CD4-positive, alpha-beta T cell (primary cell): Measurements from ENCODE around the gene INSL3. TPM values are rescaled to one million over a fixed set of nuclear protein-coding genes. Genes with fewer than 3 reads are reported as not detected.
A peak's percentile ranks its signal among the peaks of the same experiment; 100 is the strongest.

Source experiments
- ATAC-seq: fragments of 200-7000 bp; cut with Tn5 transposase; one replicate; pipeline ENCODE4 v1.10.0; 2022; ENCODE audit warnings: mild to moderate bottlenecking; ENCODE audit not compliant: poor library complexity
- CTCF ChIA-PET: fragments of 350-600 bp; sonication (Branson Sonifier 250); formaldehyde crosslinking; loops from one replicate; lab custom pipeline; 2021; ENCODE audit warnings: antibody characterized with exemption, inconsistent platforms; lab: Charles Lee
- POLR2A ChIA-PET: fragments of 350-600 bp; sonication (Branson Sonifier 250); formaldehyde crosslinking; loops from one replicate; lab custom pipeline; 2021; ENCODE audit warnings: antibody characterized with exemption, inconsistent platforms; lab: Charles Lee
- DNase-seq, 14 experiments: peaks; one replicate each; pipeline ENCODE4 v3.0.0-alpha.2; 2013 to 2020; ENCODE audit warnings: mixed read lengths in 2 of 14
- H3K27ac ChIP-seq, 2 donors: one replicate each; pipeline versions ENCODE4 v1.5.1 to v1.7.0; 2013; ENCODE audit warnings: low read length in 2 of 2, low read depth in 1 of 2, mild to moderate bottlenecking in 1 of 2
- H3K27me3 ChIP-seq, 2 experiments: 1 replicate in 1 of 2; 2 replicates in 1 of 2; pipeline versions ENCODE4 v1.6.1 to v1.7.0; 2013; ENCODE audit warnings: low read length in 2 of 2, control low read depth in 1 of 2, mild to moderate bottlenecking in 1 of 2, moderate library complexity in 1 of 2; ENCODE audit not compliant: insufficient read depth in 2 of 2, control insufficient read depth in 1 of 2
- H3K36me3 ChIP-seq: one replicate; pipeline ENCODE4 v1.6.1; 2013; ENCODE audit warnings: low read length, control low read depth; ENCODE audit not compliant: insufficient read depth
- H3K4me1 ChIP-seq: one replicate; pipeline ENCODE4 v1.6.1; 2013; ENCODE audit warnings: low read length, control low read depth; ENCODE audit not compliant: insufficient read depth
- H3K4me3 ChIP-seq: one replicate; pipeline ENCODE4 v1.5.1; 2013; ENCODE audit warnings: mild to moderate bottlenecking, low read length, moderate library complexity
- H3K9me3 ChIP-seq, 2 experiments: 1 replicate in 1 of 2; 2 replicates in 1 of 2; pipeline versions ENCODE4 v1.6.1 to v1.7.0; 2013; ENCODE audit warnings: low read length in 2 of 2, mild to moderate bottlenecking in 2 of 2, control low read depth in 1 of 2, moderate library complexity in 1 of 2; ENCODE audit not compliant: control insufficient read depth in 1 of 2, insufficient read depth in 1 of 2
- H3K27ac Mint-ChIP-seq: one replicate; pipeline ENCODE4 v1.8.0; 2020; ENCODE audit warnings: mixed read lengths
- H3K27me3 Mint-ChIP-seq: one replicate; pipeline ENCODE4 v1.8.0; 2021; ENCODE audit warnings: mixed read lengths
- H3K36me3 Mint-ChIP-seq: one replicate; pipeline ENCODE4 v1.8.0; 2021; ENCODE audit warnings: low read depth, mixed read lengths
- H3K4me1 Mint-ChIP-seq: one replicate; pipeline ENCODE4 v1.8.0; 2021; ENCODE audit warnings: low read depth, mixed read lengths
- H3K4me3 Mint-ChIP-seq: one replicate; pipeline ENCODE4 v1.8.0; 2020; ENCODE audit warnings: mild to moderate bottlenecking, mixed read lengths
- H3K9me3 Mint-ChIP-seq: one replicate; pipeline ENCODE4 v1.8.0; 2020; ENCODE audit warnings: mixed read lengths
- intact Hi-C, 2 experiments: fragments of 100-400 bp; cut with DNase I in 1 of 2; cut with micrococcal nuclease in 1 of 2; formaldehyde crosslinking; loops; one replicate each; pipeline versions ENCODE4 v1.15.1 to v1.9.0; 2023 to 2025; cut with DNase I, micrococcal nuclease
- total RNA-seq, 174 experiments: library from RNA in 2 of 174; stranded (reverse) in 2 of 174; gene quantifications; one replicate each; pipeline ENCODE4 v1.2.3 and lab custom pipeline; 2021 to 2026
- TF ChIP-seq, protein P1 (sequence below): fragments of 200-600 bp; IDR thresholded peaks from one replicate; pipeline ENCODE4 v1.8.0; 2022; ENCODE audit warnings: antibody characterized with exemption, mild to moderate bottlenecking

INSL3 gene
- total RNA-seq, 2 experiments from 2014 or later: 7.2 to 7.6 TPM

GRCh38 chr19:17861542-17862402, 40.5 kb upstream of the INSL3 start:
- Mint-ChIP-seq H3K4me3 (peak overlapping the region; percentile 100), H3K27ac (peak overlapping the region; percentile 88), H3K27me3 (no peaks in the 10 kb centered on the region), H3K4me1 (peaks cover 30% of the 10 kb centered on the region), H3K9me3 (no peaks in the 10 kb centered on the region), H3K36me3 (peaks cover 57% of the 10 kb centered on the region)
- Histone ChIP-seq H3K27me3 (no peaks in the 10 kb centered on the region), H3K9me3 (no peaks in the 10 kb centered on the region), H3K4me3 (no peak overlapping the region), H3K36me3 (peaks cover 44% of the 10 kb centered on the region), H3K27ac (peak overlapping the region in 1 of 2 donors; percentile 32), H3K4me1 (peaks cover 28% of the 10 kb centered on the region)
- TF ChIP-seq, protein P1, sequence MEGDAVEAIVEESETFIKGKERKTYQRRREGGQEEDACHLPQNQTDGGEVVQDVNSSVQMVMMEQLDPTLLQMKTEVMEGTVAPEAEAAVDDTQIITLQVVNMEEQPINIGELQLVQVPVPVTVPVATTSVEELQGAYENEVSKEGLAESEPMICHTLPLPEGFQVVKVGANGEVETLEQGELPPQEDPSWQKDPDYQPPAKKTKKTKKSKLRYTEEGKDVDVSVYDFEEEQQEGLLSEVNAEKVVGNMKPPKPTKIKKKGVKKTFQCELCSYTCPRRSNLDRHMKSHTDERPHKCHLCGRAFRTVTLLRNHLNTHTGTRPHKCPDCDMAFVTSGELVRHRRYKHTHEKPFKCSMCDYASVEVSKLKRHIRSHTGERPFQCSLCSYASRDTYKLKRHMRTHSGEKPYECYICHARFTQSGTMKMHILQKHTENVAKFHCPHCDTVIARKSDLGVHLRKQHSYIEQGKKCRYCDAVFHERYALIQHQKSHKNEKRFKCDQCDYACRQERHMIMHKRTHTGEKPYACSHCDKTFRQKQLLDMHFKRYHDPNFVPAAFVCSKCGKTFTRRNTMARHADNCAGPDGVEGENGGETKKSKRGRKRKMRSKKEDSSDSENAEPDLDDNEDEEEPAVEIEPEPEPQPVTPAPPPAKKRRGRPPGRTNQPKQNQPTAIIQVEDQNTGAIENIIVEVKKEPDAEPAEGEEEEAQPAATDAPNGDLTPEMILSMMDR: no peak
- no peak for DNase-seq
- ChIA-PET CTCF (interaction anchor here (2.7 to 4.6 kb wide), 2 partner anchors 70 to 136 kb away, joined by 20 to 226 read pairs; partner anchors contain the start of gene CCDC124), POLR2A (interaction anchor here (3.2 to 4.3 kb wide), 3 partner anchors 10 to 70 kb away, joined by 57 to 275 read pairs (median 75); partner anchors contain the start of genes CCDC124, JAK3 and SLC5A5)
- ATAC-seq: no peak
- intact Hi-C loops: loop anchor here in 1 of 2 experiments (1.0 kb wide), 1 partner anchor 11 kb away; no protein-coding TSS in a partner anchor

GRCh38 chr19:17860993-17861360, 39.7 kb upstream of the INSL3 start:
- ATAC-seq (no peak), DNase-seq (no peak)
- H3K4me1 Mint-ChIP-seq: peaks cover 30% of the 10 kb centered on the region
- TF ChIP-seq, protein P1: no peak
- Histone ChIP-seq H3K4me3 (peak overlapping the region; percentile 86), H3K4me1 (peaks cover 28% of the 10 kb centered on the region), H3K27ac (peak overlapping the region; percentile 1 to 71), H3K9me3 (no peaks in the 10 kb centered on the region), H3K27me3 (no peaks in the 10 kb centered on the region), H3K36me3 (peaks cover 44% of the 10 kb centered on the region)
- ChIA-PET POLR2A (interaction anchor here (2.1 to 4.3 kb wide), 4 partner anchors 10 to 140 kb away, joined by 15 to 275 read pairs (median 66); partner anchors contain the start of genes CCDC124, JAK3 and SLC5A5), CTCF (interaction anchor here (2.7 to 4.6 kb wide), 2 partner anchors 71 to 137 kb away, joined by 20 to 226 read pairs; partner anchors contain the start of gene CCDC124)
- H3K9me3 Mint-ChIP-seq: no peaks in the 10 kb centered on the region
- H3K4me3 Mint-ChIP-seq: peak overlapping the region; percentile 100
- H3K27me3 Mint-ChIP-seq: no peaks in the 10 kb centered on the region
- intact Hi-C loops: no loop called here
- peaks cover 57% of the 10 kb centered on the region for H3K36me3 Mint-ChIP-seq
- H3K27ac Mint-ChIP-seq: peak overlapping the region; percentile 88

- Histone ChIP-seq H3K4me1 (peaks cover 31% of the 10 kb centered on the region), H3K9me3 (no peaks in the 10 kb centered on the region), H3K36me3 (peaks cover 44% of the 10 kb centered on the region), H3K27me3 (no peaks in the 10 kb centered on the region), H3K4me3 (peak overlapping the region; percentile 86), H3K27ac (peak overlapping the region; percentile 1 to 71)
- H3K27ac Mint-ChIP-seq: peak overlapping the region; percentile 88
- no peaks in the 10 kb centered on the region for H3K9me3 Mint-ChIP-seq
- TF ChIP-seq, protein P1: no peak
- POLR2A ChIA-PET: interaction anchor here (1.3 to 4.3 kb wide), 13 partner anchors 11 to 349 kb away, joined by 3 to 275 read pairs (median 8); partner anchors contain the start of genes CCDC124, JAK3, MPV17L2 and PGLS
- no peaks in the 10 kb centered on the region for H3K27me3 Mint-ChIP-seq
- CTCF ChIA-PET: interaction anchor here (0.9 to 4.6 kb wide), 5 partner anchors 11 to 419 kb away, joined by 3 to 226 read pairs (median 20); partner anchors contain the start of genes CCDC124 and JAK3
- intact Hi-C loops: no loop called here
- H3K4me1 Mint-ChIP-seq: peaks cover 34% of the 10 kb centered on the region
- peaks cover 52% of the 10 kb centered on the region for H3K36me3 Mint-ChIP-seq
- ATAC-seq: no peak
- no peak for DNase-seq
- peak overlapping the region; percentile 100 for H3K4me3 Mint-ChIP-seq
These were observed 39.1 kb upstream of the INSL3 start for GRCh38 chr19:17860331-17860992.
